ENCODE results near the gene KDM5B. TPM values are rescaled to one million over a fixed set of nuclear protein-coding genes. Genes with fewer than 3 reads are reported as not detected.

The KDM5B gene
- total and polyA plus RNA-seq, 2 experiments from 2014 or later: 141 to 165 TPM

GRCh38 chr1:202850593-202851362 lies 42.6 kb upstream of the KDM5B start:
- Histone ChIP-seq H3K36me3 (no peaks in the 10 kb centered on the region), H3K9me3 (ENCODE audit: low read depth) (no peaks in the 10 kb centered on the region), H3K27ac (no peak overlapping the region), H3K27me3 (no peaks in the 10 kb centered on the region), H3K4me3 (no peak overlapping the region), H3K4me1 (ENCODE audit: low read depth) (no peaks in the 10 kb centered on the region)
- no peak for DNase-seq (ENCODE audit: low read depth in 1 of 2, low spot score in 1 of 2)
- TF ChIP-seq CTCF (IDR thresholded peaks at IDR 0.05; ENCODE audit: low read depth, low read length): no peak

GRCh38 chr1:202848191-202848542 lies 39.9 kb upstream of the KDM5B start:
- no peaks in the 10 kb centered on the region for H3K27me3 ChIP-seq
- no peak for TF ChIP-seq CTCF (IDR thresholded peaks at IDR 0.05; ENCODE audit: low read depth, low read length)
- no peaks in the 10 kb centered on the region for H3K4me1 ChIP-seq (ENCODE audit: low read depth)
- H3K27ac ChIP-seq: no peak overlapping the region
- no peak overlapping the region for H3K4me3 ChIP-seq
- no peaks in the 10 kb centered on the region for H3K9me3 ChIP-seq (ENCODE audit: low read depth)
- DNase-seq (ENCODE audit: low read depth in 1 of 2, low spot score in 1 of 2): no peak
- H3K36me3 ChIP-seq: no peaks in the 10 kb centered on the region

GRCh38 chr1:202844935-202845334 lies 36.7 kb upstream of the KDM5B start:
- Histone ChIP-seq H3K27me3 (no peaks in the 10 kb centered on the region), H3K9me3 (ENCODE audit: low read depth) (no peaks in the 10 kb centered on the region), H3K27ac (no peak overlapping the region), H3K4me3 (no peak overlapping the region), H3K4me1 (ENCODE audit: low read depth) (no peaks in the 10 kb centered on the region), H3K36me3 (no peaks in the 10 kb centered on the region)
- TF ChIP-seq CTCF (IDR thresholded peaks at IDR 0.05; ENCODE audit: low read depth, low read length): no peak
- DNase-seq (ENCODE audit: low read depth in 1 of 2, low spot score in 1 of 2): peak in 1 of 2 donors; percentile 42

- Histone ChIP-seq H3K27ac (no peak overlapping the region), H3K4me1 (ENCODE audit: low read depth) (no peaks in the 10 kb centered on the region), H3K36me3 (no peaks in the 10 kb centered on the region), H3K27me3 (no peaks in the 10 kb centered on the region), H3K4me3 (no peak overlapping the region), H3K9me3 (ENCODE audit: low read depth) (no peaks in the 10 kb centered on the region)
- no peak for TF ChIP-seq CTCF (IDR thresholded peaks at IDR 0.05; ENCODE audit: low read depth, low read length)
- no peak for DNase-seq (ENCODE audit: low read depth in 1 of 2, low spot score in 1 of 2)
These were observed 36.0 kb upstream of the KDM5B start for GRCh38 chr1:202844259-202844658.

- H3K4me3 ChIP-seq: no peak overlapping the region
- no peak for TF ChIP-seq CTCF (IDR thresholded peaks at IDR 0.05; ENCODE audit: low read depth, low read length)
- no peaks in the 10 kb centered on the region for H3K36me3 ChIP-seq
- H3K9me3 ChIP-seq (ENCODE audit: low read depth): no peaks in the 10 kb centered on the region
- no peaks in the 10 kb centered on the region for H3K27me3 ChIP-seq
- DNase-seq (ENCODE audit: low read depth in 1 of 2, low spot score in 1 of 2): no peak
- no peaks in the 10 kb centered on the region for H3K4me1 ChIP-seq (ENCODE audit: low read depth)
- no peak overlapping the region for H3K27ac ChIP-seq
These were observed 34.9 kb upstream of the KDM5B start for GRCh38 chr1:202843081-202843480.
